DND-41 (cell line): Measurements from ENCODE around the gene ESR2.

Experiments used
- EZH2 ChIP-seq: IDR thresholded peaks from 3 replicates; pipeline ENCODE4 v1.6.1; 2012; ENCODE audit warnings: borderline replicate concordance, low read depth, mild to moderate bottlenecking, moderate library complexity, low read length, inconsistent platforms; ENCODE audit not compliant: severe bottlenecking
- TF ChIP-seq, protein P1 (sequence below): IDR thresholded peaks from 2 replicates; pipeline ENCODE4 v1.5.1; 2012; ENCODE audit warnings: borderline replicate concordance, low read length, moderate library complexity, mild to moderate bottlenecking; ENCODE audit not compliant: poor library complexity, severe bottlenecking; ENCODE audit errors: extremely low read depth

DNA sequence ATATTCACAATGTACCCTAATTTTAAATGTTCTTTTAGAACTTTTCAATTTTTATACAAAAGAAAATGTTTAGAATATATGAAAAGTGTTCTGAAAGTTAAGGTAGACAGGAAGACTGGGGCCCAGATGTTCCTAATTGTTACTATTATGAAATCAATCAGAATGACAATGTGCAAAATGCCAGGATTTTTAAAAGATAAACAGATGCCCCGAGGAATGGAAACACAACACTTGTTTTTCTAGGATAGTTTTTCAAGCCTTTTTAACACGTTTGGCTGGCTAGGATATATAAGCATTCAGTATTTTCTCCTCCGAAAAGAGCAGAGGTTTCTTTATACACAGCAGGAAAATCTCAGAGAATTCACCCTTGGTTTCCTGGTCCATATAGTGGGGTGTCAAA is 106.8 kb downstream of the ESR2 start:
- TF ChIP-seq, protein P1, sequence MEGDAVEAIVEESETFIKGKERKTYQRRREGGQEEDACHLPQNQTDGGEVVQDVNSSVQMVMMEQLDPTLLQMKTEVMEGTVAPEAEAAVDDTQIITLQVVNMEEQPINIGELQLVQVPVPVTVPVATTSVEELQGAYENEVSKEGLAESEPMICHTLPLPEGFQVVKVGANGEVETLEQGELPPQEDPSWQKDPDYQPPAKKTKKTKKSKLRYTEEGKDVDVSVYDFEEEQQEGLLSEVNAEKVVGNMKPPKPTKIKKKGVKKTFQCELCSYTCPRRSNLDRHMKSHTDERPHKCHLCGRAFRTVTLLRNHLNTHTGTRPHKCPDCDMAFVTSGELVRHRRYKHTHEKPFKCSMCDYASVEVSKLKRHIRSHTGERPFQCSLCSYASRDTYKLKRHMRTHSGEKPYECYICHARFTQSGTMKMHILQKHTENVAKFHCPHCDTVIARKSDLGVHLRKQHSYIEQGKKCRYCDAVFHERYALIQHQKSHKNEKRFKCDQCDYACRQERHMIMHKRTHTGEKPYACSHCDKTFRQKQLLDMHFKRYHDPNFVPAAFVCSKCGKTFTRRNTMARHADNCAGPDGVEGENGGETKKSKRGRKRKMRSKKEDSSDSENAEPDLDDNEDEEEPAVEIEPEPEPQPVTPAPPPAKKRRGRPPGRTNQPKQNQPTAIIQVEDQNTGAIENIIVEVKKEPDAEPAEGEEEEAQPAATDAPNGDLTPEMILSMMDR: no peak
- TF ChIP-seq EZH2: no peak
